Progenitor cell of endocrine pancreas (in vitro differentiated cells): Measurements from ENCODE around the gene TRIM54. TPM values are rescaled to one million over a fixed set of nuclear protein-coding genes. Genes with fewer than 3 reads are reported as not detected.
A peak's percentile ranks its signal among the peaks of the same experiment; 100 is the strongest.
"Not testable (repeated sequence)": the region's sequence is repeated elsewhere in the genome, so short reads cannot be mapped to it uniquely, and the experiment has no call there.

Experiments
- DNase-seq: peaks from one replicate; pipeline ENCODE4 v3.0.0; 2021; ENCODE audit warnings: low spot score; ENCODE audit not compliant: unreplicated experiment
- H3K27ac Mint-ChIP-seq: 2 replicates; pipeline ENCODE4 v1.8.0; 2021; ENCODE audit warnings: mild to moderate bottlenecking, moderate library complexity, mixed read lengths
- H3K27me3 Mint-ChIP-seq: 2 replicates; pipeline ENCODE4 v1.8.0; 2021; ENCODE audit warnings: mixed read lengths
- H3K36me3 Mint-ChIP-seq: 2 replicates; pipeline ENCODE4 v1.8.0; 2022; ENCODE audit warnings: mixed read lengths; ENCODE audit not compliant: insufficient read depth
- H3K4me1 Mint-ChIP-seq: 2 replicates; pipeline ENCODE4 v1.8.0; 2021; ENCODE audit warnings: low read depth, mixed read lengths
- H3K4me3 Mint-ChIP-seq: 2 replicates; pipeline ENCODE4 v1.8.0; 2021; ENCODE audit warnings: low read depth, mild to moderate bottlenecking, moderate library complexity, mixed read lengths
- H3K9me3 Mint-ChIP-seq: 2 replicates; pipeline ENCODE4 v1.8.0; 2021; ENCODE audit warnings: low read depth, mixed read lengths
- CTCF ChIP-seq: fragments of 200-600 bp; sonication (generic); IDR thresholded peaks from one replicate; pipeline ENCODE4 v1.5.0; 2021; ENCODE audit warnings: antibody characterized with exemption, mild to moderate bottlenecking; ENCODE audit not compliant: unreplicated experiment
- total RNA-seq: library from RNA; stranded (reverse); gene quantifications from 2 replicates; pipeline ENCODE4 v1.2.1, GENCODE V29; 2021

TRIM54 gene
- total RNA-seq, 1 donor from 2014 or later, result not detected

GRCh38 chr2:27297195-27297594 is 15.0 kb downstream of the TRIM54 start:
- no peaks in the 10 kb centered on the region for H3K36me3 Mint-ChIP-seq

DNA sequence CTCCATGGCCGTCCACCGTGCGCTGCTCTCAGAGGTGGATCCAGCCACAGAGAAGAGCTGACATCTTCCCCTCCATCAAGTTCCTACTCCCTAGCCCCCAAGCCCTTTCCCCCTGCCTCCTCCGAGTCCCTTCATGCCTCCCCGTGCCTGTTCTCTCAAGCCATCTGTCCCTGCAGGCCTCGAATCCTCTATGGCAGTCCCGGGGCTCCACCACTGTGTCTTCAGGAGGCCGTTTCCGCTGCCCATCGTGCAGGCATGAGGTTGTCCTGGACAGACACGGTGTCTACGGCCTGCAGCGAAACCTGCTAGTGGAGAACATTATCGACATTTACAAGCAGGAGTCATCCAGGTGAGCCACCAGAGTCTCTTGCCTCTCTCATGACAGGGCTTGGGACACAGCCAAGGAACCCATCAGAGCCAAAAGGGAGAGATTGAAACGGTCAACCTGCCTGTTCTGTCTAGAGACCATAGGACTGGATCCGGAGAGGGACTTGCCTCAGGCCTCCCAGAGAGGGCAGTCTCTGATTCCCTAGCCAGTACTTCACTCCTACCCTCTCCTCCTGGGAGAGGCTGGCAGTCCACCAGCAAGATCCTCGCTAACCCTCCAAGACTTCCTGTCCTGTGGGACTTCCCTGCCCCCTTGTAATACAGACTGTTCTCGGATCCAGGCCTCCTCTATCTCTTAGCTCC is 16.3 kb downstream of the TRIM54 start:
- DNase-seq, result no peak
- no peak for TF ChIP-seq CTCF
- H3K27me3 Mint-ChIP-seq, result peaks cover 7% of the 10 kb centered on the region
- H3K9me3 Mint-ChIP-seq, result no peaks in the 10 kb centered on the region
- no peaks in the 10 kb centered on the region for H3K36me3 Mint-ChIP-seq
- H3K27ac Mint-ChIP-seq, result no peak overlapping the region
- H3K4me3 Mint-ChIP-seq, result no peak overlapping the region
- H3K4me1 Mint-ChIP-seq, result peaks cover 6% of the 10 kb centered on the region

More at GRCh38 chr2:27297195-27297594, 15.0 kb downstream of the TRIM54 start:
- no peak overlapping the region for H3K27ac Mint-ChIP-seq
- peaks cover 13% of the 10 kb centered on the region for H3K27me3 Mint-ChIP-seq
- peaks cover 15% of the 10 kb centered on the region for H3K4me1 Mint-ChIP-seq
- no peak overlapping the region for H3K4me3 Mint-ChIP-seq
- H3K9me3 Mint-ChIP-seq, result no peaks in the 10 kb centered on the region
- no peak for DNase-seq
- no peak for TF ChIP-seq CTCF

DNA sequence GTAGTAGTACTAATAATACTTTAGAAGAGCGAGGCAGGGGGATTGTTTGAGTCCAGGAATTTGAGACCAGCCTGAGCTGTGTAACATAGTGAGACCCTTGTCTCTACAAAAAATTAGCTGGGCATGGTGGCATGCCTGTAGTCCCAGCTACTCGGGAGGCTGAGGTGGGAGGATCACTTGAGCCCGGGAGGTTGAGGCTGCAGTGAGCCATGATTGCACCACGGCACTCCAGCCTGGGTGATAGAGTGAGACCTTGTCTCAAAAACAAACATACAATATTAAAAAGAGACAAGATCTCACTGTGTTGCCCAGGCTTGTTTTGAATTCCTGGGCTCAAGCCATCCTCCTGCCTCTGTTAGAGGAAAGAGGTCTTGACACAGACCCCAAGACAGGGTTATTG is 18.4 kb downstream of the TRIM54 start:
- not testable (repeated sequence) for H3K36me3 Mint-ChIP-seq, H3K27ac Mint-ChIP-seq, H3K9me3 Mint-ChIP-seq, H3K4me1 Mint-ChIP-seq, H3K4me3 Mint-ChIP-seq, DNase-seq
- H3K27me3 Mint-ChIP-seq, result peaks cover 22% of the 10 kb centered on the region

- no peaks in the 10 kb centered on the region for H3K36me3 Mint-ChIP-seq
- H3K27ac Mint-ChIP-seq, result no peak overlapping the region
- TF ChIP-seq CTCF, result peak; percentile 97
- no peaks in the 10 kb centered on the region for H3K9me3 Mint-ChIP-seq
- H3K4me1 Mint-ChIP-seq, result peaks cover 6% of the 10 kb centered on the region
- no peak for DNase-seq
- H3K27me3 Mint-ChIP-seq, result peaks cover 40% of the 10 kb centered on the region
- no peak overlapping the region for H3K4me3 Mint-ChIP-seq
Measured at GRCh38 chr2:27303093-27304025, 21.1 kb downstream of the TRIM54 start.

DNA sequence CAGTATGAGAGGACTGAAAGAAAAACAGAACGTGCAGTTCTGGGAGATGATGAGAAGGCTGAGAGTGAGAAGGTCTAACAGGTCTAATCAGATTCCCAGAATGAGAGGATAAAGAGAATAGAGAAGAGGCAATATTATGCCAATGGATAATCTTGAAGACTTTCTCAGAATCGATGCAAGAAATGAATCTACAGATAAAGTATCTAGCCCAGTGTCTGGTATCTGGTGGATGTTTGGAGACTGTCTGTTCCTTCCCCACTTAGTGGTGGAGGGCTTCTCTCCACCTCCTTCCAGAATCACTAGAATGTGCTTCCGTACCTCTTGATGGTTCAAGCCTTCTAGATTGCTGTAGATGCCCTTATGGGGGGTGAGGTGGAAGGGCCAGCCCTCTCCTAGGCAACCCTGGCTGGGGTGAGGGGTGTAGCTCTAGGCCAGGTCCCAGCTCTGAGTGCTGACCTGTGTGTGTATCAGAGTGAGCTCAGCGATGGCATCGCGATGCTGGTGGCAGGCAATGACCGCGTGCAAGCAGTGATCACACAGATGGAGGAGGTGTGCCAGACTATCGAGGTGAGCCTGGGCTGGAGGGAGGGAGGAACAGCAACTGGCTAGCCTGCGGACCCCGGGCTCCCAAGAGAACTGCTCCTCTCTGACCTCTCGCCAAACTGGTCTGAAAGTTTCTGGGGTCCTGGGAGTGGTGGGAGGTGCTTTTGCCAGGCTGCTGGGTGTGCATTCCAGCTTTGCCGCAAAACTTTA is 22.4 kb downstream of the TRIM54 start:
- Mint-ChIP-seq H3K4me1 (no peaks in the 10 kb centered on the region), H3K27ac (no peak overlapping the region), H3K36me3 (peaks cover 2% of the 10 kb centered on the region), H3K4me3 (no peak overlapping the region), H3K27me3 (peaks cover 47% of the 10 kb centered on the region), H3K9me3 (no peaks in the 10 kb centered on the region)
- no peak for TF ChIP-seq CTCF
- DNase-seq, result no peak
